Spinal cord (tissue), 10 donors: Measurements from ENCODE around the gene ZMYND8. TPM values are rescaled to one million over a fixed set of nuclear protein-coding genes. Genes with fewer than 3 reads are reported as not detected.
A peak's percentile ranks its signal among the peaks of the same experiment; 100 is the strongest.

Experiments used
- DNase-seq, 6 donors: peaks; one replicate each; pipeline versions ENCODE4 v3.0.0 to v3.0.0-alpha.2; 2013 to 2015; ENCODE audit warnings: low spot score in 6 of 6, low read depth in 4 of 6
- H3K27ac ChIP-seq: one replicate; pipeline ENCODE4 v1.5.1; 2013; ENCODE audit warnings: low read depth, low read length, control low read depth
- H3K27me3 ChIP-seq: one replicate; pipeline ENCODE4 v1.6.1; 2013; ENCODE audit warnings: low read length; ENCODE audit not compliant: control insufficient read depth, insufficient read depth
- H3K36me3 ChIP-seq: one replicate; pipeline ENCODE4 v1.6.1; 2013; ENCODE audit warnings: low read length; ENCODE audit not compliant: control insufficient read depth, insufficient read depth
- H3K4me1 ChIP-seq: one replicate; pipeline ENCODE4 v1.6.1; 2013; ENCODE audit warnings: low read length; ENCODE audit not compliant: control insufficient read depth, insufficient read depth
- H3K4me3 ChIP-seq: one replicate; pipeline ENCODE4 v1.5.1; 2013; ENCODE audit warnings: low read depth, low read length, control low read depth
- H3K9me3 ChIP-seq: one replicate; pipeline ENCODE4 v1.6.1; 2013; ENCODE audit warnings: low read length; ENCODE audit not compliant: control insufficient read depth, insufficient read depth
- WGBS: methylation state at CpG from one replicate; pipeline ENCODE4 v1.1.5; 2013; ENCODE audit warnings: missing lambda C conversion rate; ENCODE audit not compliant: insufficient coverage; 5-methylcytosine and 5-hydroxymethylcytosine counted together
- polyA plus RNA-seq, 2 donors: library from polyadenylated mRNA; unstranded; fragments of 120-200 nt; gene quantifications; one replicate each; pipeline ENCODE4 v1.2.1, GENCODE V29; 2013; ENCODE audit not compliant: insufficient read length in 2 of 2
- total RNA-seq, 2 donors: library from RNA; depleted of rRNA in 1 of 2; stranded (reverse); fragments of 120-200 nt in 1 of 2; fragments of >200 nt in 1 of 2; gene quantifications; one replicate each; pipeline versions ENCODE4 v1.2.3 to v1.2.4, GENCODE V29; 2013 to 2014
- donor health status: healthy.

Gene ZMYND8
- total and polyA plus RNA-seq, 4 donors, result 31.1 to 45.8 (median 37.4) TPM

DNA sequence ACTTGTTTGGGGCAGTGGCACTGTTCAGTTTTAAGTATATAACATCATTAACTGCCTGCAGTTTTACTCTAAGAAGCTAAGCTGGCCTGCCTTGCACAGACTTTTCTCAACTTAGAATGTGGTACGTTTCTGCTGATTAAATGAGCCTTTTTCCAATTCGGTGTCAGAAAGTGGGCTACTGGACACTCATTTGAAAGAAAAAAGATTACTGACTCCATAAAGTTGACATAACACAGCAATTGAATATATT, 2.1 kb downstream of the ZMYND8 start:
- no peaks in the 10 kb centered on the region for H3K27me3 ChIP-seq
- peaks cover 56% of the 10 kb centered on the region for H3K4me1 ChIP-seq
- H3K4me3 ChIP-seq, result peak overlapping the region; percentile 31
- peaks cover 5% of the 10 kb centered on the region for H3K36me3 ChIP-seq
- H3K9me3 ChIP-seq, result no peaks in the 10 kb centered on the region
- H3K27ac ChIP-seq, result peak overlapping the region; percentile 100
- DNase-seq, result no peak
- WGBS, result no CpG with 5 or more reads among the region's 2 CpGs

GRCh38 chr20:47353692-47354463, 2.6 kb downstream of the ZMYND8 start:
- peak overlapping the region; percentile 9 for H3K4me3 ChIP-seq
- H3K4me1 ChIP-seq, result peaks cover 53% of the 10 kb centered on the region
- peaks cover 5% of the 10 kb centered on the region for H3K36me3 ChIP-seq
- H3K27me3 ChIP-seq, result no peaks in the 10 kb centered on the region
- H3K9me3 ChIP-seq, result no peaks in the 10 kb centered on the region
- peak overlapping the region; percentile 100 for H3K27ac ChIP-seq
- WGBS, result 10% methylated on average over 2 of the region's 7 CpGs
- DNase-seq, result peak in 2 of 6 donors; percentile 51 to 84

DNA sequence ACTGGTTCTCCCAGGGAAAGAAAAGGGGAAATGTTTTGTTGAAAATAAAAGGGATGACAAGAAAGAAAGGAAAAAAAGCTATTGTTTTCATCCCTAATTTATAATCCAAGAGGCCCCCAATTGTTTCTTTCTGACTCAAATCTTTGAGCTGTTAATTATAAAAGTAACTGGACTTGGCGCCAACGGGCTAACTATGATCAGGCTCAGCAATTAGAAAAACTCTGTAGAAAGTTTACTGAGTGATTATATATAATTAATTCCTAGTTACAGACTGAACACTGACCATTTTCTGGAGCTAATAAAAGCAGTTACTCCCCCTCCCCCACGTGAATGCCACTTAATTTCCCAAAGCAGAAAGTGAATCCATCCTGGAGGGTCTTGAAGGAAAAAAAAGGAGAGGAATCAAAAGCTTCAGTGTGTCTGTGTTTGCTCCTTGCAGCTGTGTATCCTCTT, 3.2 kb downstream of the ZMYND8 start:
- no CpG with 5 or more reads among the region's 3 CpGs for WGBS
- H3K9me3 ChIP-seq, result no peaks in the 10 kb centered on the region
- H3K27ac ChIP-seq, result peak overlapping the region; percentile 100
- no peaks in the 10 kb centered on the region for H3K27me3 ChIP-seq
- H3K4me3 ChIP-seq, result no peak overlapping the region
- H3K36me3 ChIP-seq, result peaks cover 5% of the 10 kb centered on the region
- peak in 1 of 6 donors; percentile 76 for DNase-seq
- H3K4me1 ChIP-seq, result peaks cover 53% of the 10 kb centered on the region

DNA sequence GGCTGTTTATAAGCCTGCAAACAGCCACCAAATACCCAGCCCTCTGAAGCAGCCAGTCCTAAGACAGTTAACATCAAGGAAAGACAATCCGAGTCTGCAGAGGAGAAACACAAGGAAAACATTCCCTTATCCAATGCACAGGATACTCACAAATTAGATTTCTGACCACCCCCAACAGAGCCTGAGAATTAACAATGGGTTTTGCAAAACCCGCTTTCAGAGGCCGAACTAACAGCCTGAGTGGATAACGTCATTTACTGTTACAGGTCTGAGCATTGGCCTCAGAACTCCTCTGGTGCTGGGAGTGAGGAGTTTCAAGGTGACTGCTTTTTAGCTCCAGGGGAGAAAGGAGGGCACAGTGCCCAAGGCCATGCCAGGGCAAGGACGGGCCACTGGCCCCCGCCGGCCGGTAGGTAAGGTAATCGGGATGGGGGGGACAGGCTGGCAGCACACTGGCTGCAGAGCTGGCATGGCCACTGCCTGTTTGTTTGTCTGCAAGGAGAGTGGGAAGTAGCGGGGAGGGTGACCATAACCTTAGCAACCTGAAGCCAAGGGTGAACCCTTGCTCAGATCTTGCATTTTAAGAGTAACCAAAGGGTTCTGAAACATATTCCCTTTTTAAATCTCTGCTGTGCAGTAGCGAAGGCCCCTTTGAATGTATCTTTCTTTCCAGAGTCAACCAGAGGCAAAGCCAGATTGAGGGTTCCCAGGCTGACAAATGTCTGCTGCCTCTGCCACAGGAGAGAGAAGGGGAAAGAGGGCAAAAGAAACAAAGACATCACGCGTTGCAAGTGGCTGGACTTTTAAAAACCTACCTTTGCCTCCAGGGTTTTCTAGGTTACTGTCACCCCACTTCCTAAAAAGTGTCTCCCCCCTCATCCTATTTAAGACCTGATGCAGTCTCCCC, 3.9 kb downstream of the ZMYND8 start:
- peaks cover 50% of the 10 kb centered on the region for H3K4me1 ChIP-seq
- DNase-seq, result peak in 2 of 6 donors; percentile 75 to 85
- H3K27ac ChIP-seq, result peak overlapping the region; percentile 100
- WGBS, result 7% methylated on average over 9 of the region's 13 CpGs
- H3K4me3 ChIP-seq, result peak overlapping the region; percentile 19
- peaks cover 5% of the 10 kb centered on the region for H3K36me3 ChIP-seq
- H3K27me3 ChIP-seq, result no peaks in the 10 kb centered on the region
- H3K9me3 ChIP-seq, result no peaks in the 10 kb centered on the region

DNA sequence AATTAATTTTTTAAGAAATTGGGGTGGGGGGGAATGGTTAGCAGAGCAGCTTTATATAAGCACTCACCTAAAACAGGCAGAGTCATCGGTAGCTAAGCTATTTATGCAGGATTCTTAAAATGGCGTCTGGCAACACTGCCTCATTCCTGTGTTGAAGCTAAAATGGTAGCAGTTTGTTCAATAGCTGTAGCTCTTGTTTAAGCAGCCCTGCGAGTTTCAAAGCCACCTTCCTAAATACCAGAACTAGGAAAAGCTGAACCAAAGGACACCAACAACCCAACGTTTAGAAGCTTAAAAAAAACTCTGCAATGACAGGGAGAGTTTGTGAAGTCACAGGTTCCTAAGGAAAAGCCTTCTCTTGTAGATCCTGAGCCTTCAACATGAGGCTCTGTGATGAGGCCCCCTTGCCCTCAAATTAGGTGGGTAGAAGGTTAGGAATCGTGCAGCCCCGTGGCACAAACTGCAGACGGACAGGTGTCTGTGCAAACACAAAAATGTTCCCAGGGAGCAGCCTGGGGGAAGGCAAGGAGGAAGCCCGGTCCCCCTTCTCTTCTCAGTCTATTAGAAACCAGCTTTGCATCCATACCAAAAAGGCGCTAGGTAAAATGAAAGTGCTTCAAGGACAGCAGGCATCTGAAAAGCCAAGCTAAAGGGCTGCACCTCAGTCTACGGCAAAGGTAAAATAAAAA, 4.7 kb downstream of the ZMYND8 start:
- Histone ChIP-seq H3K9me3 (no peaks in the 10 kb centered on the region), H3K27ac (peak overlapping the region; percentile 100), H3K4me1 (peaks cover 42% of the 10 kb centered on the region), H3K4me3 (peak overlapping the region; percentile 19), H3K27me3 (no peaks in the 10 kb centered on the region), H3K36me3 (peaks cover 4% of the 10 kb centered on the region)
- DNase-seq, result peak in 2 of 6 donors; percentile 88 to 94
- WGBS, result 0% methylated on average over 4 of the region's 10 CpGs

GRCh38 chr20:47350691-47351545, 5.6 kb downstream of the ZMYND8 start:
- peak in 2 of 6 donors; percentile 46 to 64 for DNase-seq
- H3K4me3 ChIP-seq, result peak overlapping the region; percentile 11
- peak overlapping the region; percentile 100 for H3K27ac ChIP-seq
- H3K9me3 ChIP-seq, result no peaks in the 10 kb centered on the region
- H3K27me3 ChIP-seq, result no peaks in the 10 kb centered on the region
- H3K4me1 ChIP-seq, result peaks cover 38% of the 10 kb centered on the region
- peaks cover 12% of the 10 kb centered on the region for H3K36me3 ChIP-seq
- 100% methylated on average over 1 of the region's 4 CpGs for WGBS

GRCh38 chr20:47350181-47350550, 6.3 kb downstream of the ZMYND8 start:
- no peak for DNase-seq
- H3K36me3 ChIP-seq, result peaks cover 19% of the 10 kb centered on the region
- no peaks in the 10 kb centered on the region for H3K9me3 ChIP-seq
- H3K27ac ChIP-seq, result peak overlapping the region; percentile 100
- WGBS, result no CpG with 5 or more reads among the region's 4 CpGs
- peak overlapping the region; percentile 6 for H3K4me3 ChIP-seq
- no peaks in the 10 kb centered on the region for H3K27me3 ChIP-seq
- H3K4me1 ChIP-seq, result peaks cover 37% of the 10 kb centered on the region

DNA sequence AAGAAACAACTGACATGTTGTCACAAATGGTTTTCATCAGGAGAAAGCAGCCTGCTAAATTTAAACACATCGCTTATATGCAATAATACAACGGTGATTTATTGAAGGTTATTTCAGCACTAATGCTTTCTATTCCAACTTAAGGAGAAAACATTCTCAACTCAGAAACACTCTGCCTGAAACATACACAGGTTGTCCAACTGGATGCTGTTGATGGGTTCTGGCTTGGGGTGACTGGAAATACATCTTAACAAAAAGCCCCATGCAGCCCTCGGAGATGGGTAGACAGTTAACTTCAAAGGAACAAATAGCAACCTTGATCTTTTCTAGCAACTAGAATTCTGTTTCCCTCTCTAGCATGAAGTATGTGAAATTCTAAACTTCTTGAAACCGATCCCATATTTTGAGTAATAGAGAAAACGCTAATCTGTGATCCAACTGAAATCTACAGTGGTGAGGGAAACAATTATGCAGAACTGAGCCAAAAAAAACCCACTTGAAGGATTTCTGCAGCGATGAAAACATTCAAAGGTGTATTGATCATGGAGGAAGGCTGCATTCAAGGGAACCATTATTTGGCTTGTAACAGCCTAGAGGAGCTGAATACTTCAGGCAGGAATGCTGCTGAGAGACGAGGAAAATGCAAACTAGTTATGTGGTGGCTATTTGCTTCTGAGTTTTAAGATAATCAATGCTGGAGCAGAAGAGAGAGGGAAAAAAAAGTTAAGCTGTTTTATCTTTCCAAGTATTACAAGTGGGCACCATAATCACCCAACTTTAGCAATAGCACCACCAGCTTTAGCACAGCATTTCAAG, 6.9 kb downstream of the ZMYND8 start:
- DNase-seq, result peak in 2 of 6 donors; percentile 57 to 66
- 4% methylated on average over 2 of the region's 7 CpGs for WGBS
- peak overlapping the region; percentile 100 for H3K27ac ChIP-seq
- H3K36me3 ChIP-seq, result peaks cover 20% of the 10 kb centered on the region
- H3K4me1 ChIP-seq, result peaks cover 37% of the 10 kb centered on the region
- H3K4me3 ChIP-seq, result peak overlapping the region; percentile 6
- no peaks in the 10 kb centered on the region for H3K27me3 ChIP-seq
- H3K9me3 ChIP-seq, result no peaks in the 10 kb centered on the region
